ENCODE data around the gene RBM27.

RBM27 gene

DNA sequence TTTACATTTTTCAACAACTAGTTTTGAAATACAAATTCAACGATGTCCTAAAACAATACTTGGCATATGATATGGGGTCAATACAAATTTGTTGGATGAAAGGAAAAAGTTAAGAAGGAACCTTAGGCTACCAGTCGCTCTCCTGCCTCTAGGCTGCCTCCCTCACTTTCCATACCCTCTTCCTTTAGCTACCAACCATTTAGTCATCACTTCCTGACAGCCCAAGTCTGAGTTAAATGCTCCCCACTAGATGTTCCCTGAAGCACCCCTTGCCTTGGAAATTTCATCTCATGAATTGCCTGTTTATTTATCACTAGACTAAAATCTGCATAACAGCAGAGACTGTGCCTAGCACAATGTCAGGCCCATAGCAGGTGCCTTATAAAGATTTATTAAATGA, 18.2 kb upstream of the RBM27 start:
- H3K9ac ChIP-seq (ENCODE audit: low read depth, low read length, poor library complexity, severe bottlenecking): no peak overlapping the region
- no peak for TF ChIP-seq EZH2phosphoT487 (IDR thresholded peaks at IDR 0.05; ENCODE audit: borderline replicate concordance)
- TF ChIP-seq CTCF (conservative IDR thresholded peaks at IDR 0.05; ENCODE audit: low read length): no peak
- no peak overlapping the region for H3K4me3 ChIP-seq (ENCODE audit: low read length, poor library complexity, severe bottlenecking)
- H3K4me2 ChIP-seq (ENCODE audit: low read depth, low read length, poor library complexity, severe bottlenecking): no peak overlapping the region
- H2AFZ ChIP-seq (ENCODE audit: low read length): no peak overlapping the region
- no peaks in the 10 kb centered on the region for H3K9me2 ChIP-seq (replicated peaks; ENCODE audit: low read depth, low read length)
- no peaks in the 10 kb centered on the region for H4K20me1 ChIP-seq (ENCODE audit: insufficient read depth, low read length, poor library complexity, severe bottlenecking)
- H3K36me3 ChIP-seq (ENCODE audit: insufficient read depth, low read length): no peaks in the 10 kb centered on the region
- peaks cover 20% of the 10 kb centered on the region for H3K79me2 ChIP-seq (ENCODE audit: insufficient read depth, low read length)
- peaks cover 14% of the 10 kb centered on the region for H3K4me1 ChIP-seq (ENCODE audit: insufficient read depth, low read length, poor library complexity, severe bottlenecking)
- no peaks in the 10 kb centered on the region for H3F3A ChIP-seq (ENCODE audit: low read depth)
- H3K27me3 ChIP-seq (ENCODE audit: insufficient read depth, low read length, poor library complexity, severe bottlenecking): no peaks in the 10 kb centered on the region
- H3K9me3 ChIP-seq (ENCODE audit: insufficient read depth, low read depth, low read length): no peaks in the 10 kb centered on the region

GRCh38 chr5:146188358-146188757, 15.0 kb upstream of the RBM27 start:
- no peak for TF ChIP-seq EZH2phosphoT487 (IDR thresholded peaks at IDR 0.05; ENCODE audit: borderline replicate concordance)
- TF ChIP-seq CTCF (conservative IDR thresholded peaks at IDR 0.05; ENCODE audit: low read length): no peak
- Histone ChIP-seq H3K4me3 (ENCODE audit: low read length, poor library complexity, severe bottlenecking) (no peak overlapping the region), H3K9me3 (ENCODE audit: insufficient read depth, low read depth, low read length) (no peaks in the 10 kb centered on the region), H3K79me2 (ENCODE audit: insufficient read depth, low read length) (no peaks in the 10 kb centered on the region), H3K27me3 (ENCODE audit: insufficient read depth, low read length, poor library complexity, severe bottlenecking) (no peaks in the 10 kb centered on the region), H3K36me3 (ENCODE audit: insufficient read depth, low read length) (no peaks in the 10 kb centered on the region), H4K20me1 (ENCODE audit: insufficient read depth, low read length, poor library complexity, severe bottlenecking) (no peaks in the 10 kb centered on the region), H3K4me1 (ENCODE audit: insufficient read depth, low read length, poor library complexity, severe bottlenecking) (no peaks in the 10 kb centered on the region), H3K4me2 (ENCODE audit: low read depth, low read length, poor library complexity, severe bottlenecking) (no peak overlapping the region), H3K9ac (ENCODE audit: low read depth, low read length, poor library complexity, severe bottlenecking) (no peak overlapping the region), H2AFZ (ENCODE audit: low read length) (no peak overlapping the region), H3K9me2 (replicated peaks; ENCODE audit: low read depth, low read length) (no peaks in the 10 kb centered on the region), H3F3A (ENCODE audit: low read depth) (no peaks in the 10 kb centered on the region)

DNA sequence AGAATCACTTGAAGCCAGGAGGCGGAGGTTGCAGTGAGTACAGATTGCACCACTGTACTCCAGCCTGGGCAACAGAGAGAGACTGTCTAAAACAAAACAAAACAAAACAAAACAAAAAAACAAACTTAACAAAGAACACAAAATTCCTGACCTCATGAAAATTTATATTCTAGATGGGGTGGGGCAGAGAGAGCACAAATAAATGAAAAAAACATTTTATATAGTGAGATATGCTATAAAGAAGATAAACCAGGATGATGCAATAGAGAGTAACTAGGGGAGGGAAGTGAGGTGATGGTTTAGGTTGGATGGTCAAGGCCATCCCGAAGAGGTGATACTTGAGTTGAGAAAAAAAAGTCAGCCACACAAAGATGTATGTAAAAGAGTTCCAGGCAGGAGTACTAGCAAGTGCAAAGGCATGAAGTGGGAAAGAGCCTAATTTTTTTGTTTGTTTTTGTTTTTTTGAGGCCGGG, 10.8 kb upstream of the RBM27 start:
- no peaks in the 10 kb centered on the region for H3K36me3 ChIP-seq (ENCODE audit: insufficient read depth, low read length)
- no peak overlapping the region for H2AFZ ChIP-seq (ENCODE audit: low read length)
- no peak overlapping the region for H3K9ac ChIP-seq (ENCODE audit: low read depth, low read length, poor library complexity, severe bottlenecking)
- TF ChIP-seq EZH2phosphoT487 (IDR thresholded peaks at IDR 0.05; ENCODE audit: borderline replicate concordance): no peak
- TF ChIP-seq CTCF (conservative IDR thresholded peaks at IDR 0.05; ENCODE audit: low read length): no peak
- no peaks in the 10 kb centered on the region for H3K9me3 ChIP-seq (ENCODE audit: insufficient read depth, low read depth, low read length)
- H3K4me3 ChIP-seq (ENCODE audit: low read length, poor library complexity, severe bottlenecking): no peak overlapping the region
- H3K4me1 ChIP-seq (ENCODE audit: insufficient read depth, low read length, poor library complexity, severe bottlenecking): no peaks in the 10 kb centered on the region
- no peaks in the 10 kb centered on the region for H3K27me3 ChIP-seq (ENCODE audit: insufficient read depth, low read length, poor library complexity, severe bottlenecking)
- H4K20me1 ChIP-seq (ENCODE audit: insufficient read depth, low read length, poor library complexity, severe bottlenecking): no peaks in the 10 kb centered on the region
- H3K9me2 ChIP-seq (replicated peaks; ENCODE audit: low read depth, low read length): no peaks in the 10 kb centered on the region
- H3K79me2 ChIP-seq (ENCODE audit: insufficient read depth, low read length): no peaks in the 10 kb centered on the region
- no peaks in the 10 kb centered on the region for H3F3A ChIP-seq (ENCODE audit: low read depth)
- no peak overlapping the region for H3K4me2 ChIP-seq (ENCODE audit: low read depth, low read length, poor library complexity, severe bottlenecking)
